Prostate gland (tissue), 2 donors: ENCODE measurements around the gene PDZRN3. TPM values are rescaled to one million over a fixed set of nuclear protein-coding genes. Genes with fewer than 3 reads are reported as not detected.
A peak's percentile ranks its signal among the peaks of the same experiment; 100 is the strongest.

Experiments used
- DNase-seq: peaks from one replicate; pipeline ENCODE4 v3.0.0-alpha.2; 2019; ENCODE audit warnings: low spot score
- H3K27ac ChIP-seq, 2 donors: fragments of 200-600 bp; sonication (generic); 2 replicates each; pipeline ENCODE4 v1.5.1; 2017 to 2019
- H3K27me3 ChIP-seq: fragments of 200-600 bp; sonication (generic); replicated peaks from 2 replicates; pipeline ENCODE4 v1.5.1; 2019; ENCODE audit not compliant: insufficient read depth
- H3K36me3 ChIP-seq, 2 donors: fragments of 200-600 bp; sonication (generic); 1 replicate in 1 of 2; 2 replicates in 1 of 2; pipeline versions ENCODE4 v1.5.1 to v1.8.1; 2017 to 2019
- H3K4me1 ChIP-seq: fragments of 200-600 bp; sonication (generic); replicated peaks from 2 replicates; pipeline ENCODE4 v1.5.1; 2019
- H3K4me3 ChIP-seq, 2 donors: fragments of 200-600 bp; sonication (generic); 2 replicates each; pipeline ENCODE4 v1.5.1; 2017 to 2019
- H3K9me3 ChIP-seq: fragments of 200-600 bp; sonication (generic); 2 replicates; pipeline ENCODE4 v1.5.1; 2017
- POLR2A ChIP-seq: fragments of 450-650 bp; IDR thresholded peaks from one replicate; pipeline ENCODE4 v1.6.1; 2016; ENCODE audit warnings: antibody characterized with exemption, mild to moderate bottlenecking
- POLR2AphosphoS5 ChIP-seq: sonication (generic); formaldehyde crosslinking; IDR thresholded peaks from one replicate; pipeline ENCODE4 v1.6.1; 2017; ENCODE audit warnings: antibody characterized with exemption
- WGBS: methylation state at CpG from one replicate; pipeline ENCODE4 v1.1.5; 2018; 5-methylcytosine and 5-hydroxymethylcytosine counted together
- intact Hi-C: fragments of 100-400 bp; cut with DNase I; formaldehyde crosslinking; loops from one replicate; pipeline ENCODE4 v1.14.2; 2022
- total RNA-seq, 2 donors: library from RNA; depleted of rRNA; stranded (reverse); fragments of >200 nt; gene quantifications; one replicate each; pipeline ENCODE4 v1.1.0, GENCODE V29; 2016
- TF ChIP-seq, protein P1 (sequence below), 4 experiments: fragments of 200-600 bp in 2 of 4; fragments of 450-650 bp in 2 of 4; sonication (generic) in 2 of 4; IDR thresholded peaks; 1 replicate in 3 of 4; 2 replicates in 1 of 4; pipeline ENCODE4 v1.5.1; 2016 to 2019; ENCODE audit warnings: antibody characterized with exemption in 4 of 4, mild to moderate bottlenecking in 2 of 4, moderate library complexity in 2 of 4

Gene PDZRN3
- total RNA-seq, 2 donors from 2014 or later = 80.9 to 143 TPM

DNA sequence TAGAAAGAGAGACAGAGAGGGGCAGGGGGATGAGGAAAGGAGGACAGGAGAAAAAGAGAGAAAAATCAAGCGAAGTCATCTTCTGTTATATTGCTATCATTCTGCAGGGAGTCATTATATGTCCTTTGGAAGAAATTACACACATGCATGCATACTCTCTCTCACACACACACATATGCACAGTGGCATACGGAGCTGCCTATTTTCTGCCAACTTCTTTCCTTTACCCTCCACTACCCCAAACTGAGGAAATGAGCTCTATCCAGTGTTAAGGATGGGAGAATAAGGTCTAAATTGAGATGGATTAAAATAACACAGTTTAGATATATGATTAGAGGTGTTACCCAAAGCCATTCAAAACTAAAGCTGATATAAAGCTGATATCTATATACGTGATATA lies 48.8 kb downstream of the PDZRN3 start:
- WGBS = 86% methylated on average over 3 of the region's 3 CpGs
- H3K27me3 ChIP-seq = no peaks in the 10 kb centered on the region
- intact Hi-C loops = no loop called here
- H3K9me3 ChIP-seq = no peaks in the 10 kb centered on the region
- no peaks in the 10 kb centered on the region for H3K36me3 ChIP-seq
- TF ChIP-seq POLR2AphosphoS5 (no peak), POLR2A (no peak)
- TF ChIP-seq, protein P1, sequence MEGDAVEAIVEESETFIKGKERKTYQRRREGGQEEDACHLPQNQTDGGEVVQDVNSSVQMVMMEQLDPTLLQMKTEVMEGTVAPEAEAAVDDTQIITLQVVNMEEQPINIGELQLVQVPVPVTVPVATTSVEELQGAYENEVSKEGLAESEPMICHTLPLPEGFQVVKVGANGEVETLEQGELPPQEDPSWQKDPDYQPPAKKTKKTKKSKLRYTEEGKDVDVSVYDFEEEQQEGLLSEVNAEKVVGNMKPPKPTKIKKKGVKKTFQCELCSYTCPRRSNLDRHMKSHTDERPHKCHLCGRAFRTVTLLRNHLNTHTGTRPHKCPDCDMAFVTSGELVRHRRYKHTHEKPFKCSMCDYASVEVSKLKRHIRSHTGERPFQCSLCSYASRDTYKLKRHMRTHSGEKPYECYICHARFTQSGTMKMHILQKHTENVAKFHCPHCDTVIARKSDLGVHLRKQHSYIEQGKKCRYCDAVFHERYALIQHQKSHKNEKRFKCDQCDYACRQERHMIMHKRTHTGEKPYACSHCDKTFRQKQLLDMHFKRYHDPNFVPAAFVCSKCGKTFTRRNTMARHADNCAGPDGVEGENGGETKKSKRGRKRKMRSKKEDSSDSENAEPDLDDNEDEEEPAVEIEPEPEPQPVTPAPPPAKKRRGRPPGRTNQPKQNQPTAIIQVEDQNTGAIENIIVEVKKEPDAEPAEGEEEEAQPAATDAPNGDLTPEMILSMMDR (IDR thresholded peaks at IDR 0.05) = no peak
- no peak overlapping the region for H3K4me3 ChIP-seq
- H3K27ac ChIP-seq = peak overlapping the region in 1 of 2 donors; percentile 9
- H3K4me1 ChIP-seq = peaks cover 3% of the 10 kb centered on the region
- DNase-seq = no peak

DNA sequence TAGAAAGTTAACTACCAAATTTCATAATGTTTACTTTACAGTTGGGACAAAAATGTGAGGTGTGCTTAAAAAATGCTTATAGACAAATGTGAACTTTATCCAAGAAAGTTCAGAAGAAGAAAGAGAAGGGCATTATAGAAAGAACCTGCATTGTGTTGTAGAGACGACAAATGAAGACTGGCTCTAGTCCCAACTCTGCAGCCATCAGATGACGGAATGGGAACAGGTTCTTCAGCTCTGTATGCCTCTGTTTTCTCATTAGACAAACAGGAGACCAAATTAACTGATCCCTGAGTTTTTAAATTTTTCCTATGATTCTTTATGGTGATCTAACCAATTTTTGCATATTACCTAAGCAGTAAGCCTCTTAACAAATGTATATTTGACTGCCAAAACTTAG lies 49.2 kb downstream of the PDZRN3 start:
- peak overlapping the region in 1 of 2 donors; percentile 9 for H3K27ac ChIP-seq
- intact Hi-C loops = no loop called here
- H3K9me3 ChIP-seq = no peaks in the 10 kb centered on the region
- H3K4me3 ChIP-seq = no peak overlapping the region
- H3K4me1 ChIP-seq = peaks cover 3% of the 10 kb centered on the region
- peak; percentile 56 for DNase-seq
- 30% methylated on average over 2 of the region's 2 CpGs for WGBS
- H3K27me3 ChIP-seq = no peaks in the 10 kb centered on the region
- TF ChIP-seq POLR2AphosphoS5 (peak; percentile 54), POLR2A (no peak)
- TF ChIP-seq, protein P1 (IDR thresholded peaks at IDR 0.05) = no peak
- H3K36me3 ChIP-seq = no peaks in the 10 kb centered on the region

DNA sequence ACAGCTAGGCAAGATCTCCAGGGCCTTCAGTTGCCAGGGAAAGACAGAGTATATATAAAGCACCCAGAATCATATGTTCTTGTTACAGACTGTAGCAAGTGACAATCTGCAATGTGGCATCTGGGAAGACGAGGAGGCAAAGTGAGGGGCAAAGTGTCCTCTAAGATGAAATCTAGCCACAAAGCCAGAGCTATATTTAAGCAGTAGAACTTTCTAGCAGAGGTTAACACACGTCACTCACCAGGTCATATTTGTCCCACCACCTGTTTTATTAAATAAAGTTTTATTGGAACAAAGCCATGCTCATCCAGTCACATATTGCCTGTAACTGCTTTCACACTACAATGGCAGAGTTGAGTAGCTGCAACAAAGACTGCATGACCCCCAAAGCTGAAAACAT lies 51.5 kb downstream of the PDZRN3 start:
- TF ChIP-seq, protein P1 (IDR thresholded peaks at IDR 0.05) = no peak
- TF ChIP-seq POLR2AphosphoS5 = no peak
- TF ChIP-seq POLR2A = no peak
- no peak for DNase-seq
- intact Hi-C loops = no loop called here
- 92% methylated on average over 2 of the region's 2 CpGs for WGBS
- Histone ChIP-seq H3K27me3 (no peaks in the 10 kb centered on the region), H3K27ac (peak overlapping the region in 1 of 2 donors; percentile 27), H3K4me1 (peaks cover 3% of the 10 kb centered on the region), H3K4me3 (no peak overlapping the region), H3K36me3 (no peaks in the 10 kb centered on the region), H3K9me3 (no peaks in the 10 kb centered on the region)

GRCh38 chr3:73572368-73572767 lies 52.4 kb downstream of the PDZRN3 start:
- 14% methylated on average over 3 of the region's 3 CpGs for WGBS
- intact Hi-C loops = no loop called here
- H3K4me3 ChIP-seq = no peak overlapping the region
- H3K27ac ChIP-seq = peak overlapping the region in 1 of 2 donors; percentile 27
- peak; percentile 52 for DNase-seq
- H3K9me3 ChIP-seq = no peaks in the 10 kb centered on the region
- peaks cover 3% of the 10 kb centered on the region for H3K4me1 ChIP-seq
- H3K36me3 ChIP-seq = no peaks in the 10 kb centered on the region
- peak; percentile 46 for TF ChIP-seq POLR2AphosphoS5
- TF ChIP-seq POLR2A = no peak
- no peaks in the 10 kb centered on the region for H3K27me3 ChIP-seq

DNA sequence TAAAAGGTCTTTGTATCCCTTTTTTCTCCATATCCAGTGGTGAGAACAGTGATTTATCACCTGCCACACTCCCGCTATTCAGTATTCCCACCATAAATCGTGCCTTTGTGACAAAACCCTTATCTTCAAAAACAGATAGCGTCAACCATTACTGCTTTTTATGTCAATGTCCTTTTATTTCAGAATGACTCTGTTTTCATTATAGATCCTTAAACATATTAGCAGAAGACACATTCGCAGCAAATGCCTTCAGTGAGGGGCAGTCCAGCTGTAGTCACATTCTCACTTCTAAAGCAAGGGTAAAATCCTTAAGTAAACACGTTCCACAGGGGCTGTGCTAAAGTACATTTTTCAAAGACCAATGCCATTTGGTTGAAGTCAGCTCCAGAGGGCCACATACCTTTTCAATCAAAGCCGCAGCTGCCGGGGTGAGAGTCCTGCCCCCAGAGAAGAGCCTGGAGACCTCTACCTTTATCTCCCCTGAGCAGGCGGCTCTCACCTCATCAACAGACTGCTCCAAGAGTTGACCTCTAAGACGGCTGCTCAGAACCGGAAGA lies 53.4 kb downstream of the PDZRN3 start:
- Histone ChIP-seq H3K27ac (no peak overlapping the region), H3K36me3 (no peaks in the 10 kb centered on the region), H3K4me1 (peaks cover 3% of the 10 kb centered on the region), H3K9me3 (no peaks in the 10 kb centered on the region), H3K27me3 (no peaks in the 10 kb centered on the region), H3K4me3 (no peak overlapping the region)
- WGBS = 47% methylated on average over 10 of the region's 10 CpGs
- DNase-seq = no peak
- intact Hi-C loops = no loop called here
- TF ChIP-seq POLR2A = no peak
- TF ChIP-seq POLR2AphosphoS5 = no peak
- TF ChIP-seq, protein P1 (IDR thresholded peaks at IDR 0.05) = no peak
